HG02610 (cell line): ENCODE measurements around the gene RPUSD2.

Experiments used
- ATAC-seq: cut with Tn5 transposase; IDR thresholded peaks from one replicate; pipeline ENCODE4 v1.9.1; 2021; ENCODE audit warnings: mild to moderate bottlenecking, moderate library complexity; ENCODE audit not compliant: unreplicated experiment

Gene RPUSD2

GRCh38 chr15:40569129-40569953 is at the start of gene RPUSD2:
TSS of gene RPUSD2 (plus strand) at chr15:40569299. CDS start at chr15:40569338, 39 bp downstream.
- peak; percentile 50 for ATAC-seq

GRCh38 chr15:40523611-40524010 is 45.5 kb upstream of the RPUSD2 start:
- ATAC-seq, result no peak

GRCh38 chr15:40525855-40526254 is 43.2 kb upstream of the RPUSD2 start:
- no peak for ATAC-seq

GRCh38 chr15:40528801-40529200 is 40.3 kb upstream of the RPUSD2 start:
- ATAC-seq, result no peak

GRCh38 chr15:40533763-40534364 is 35.2 kb upstream of the RPUSD2 start:
- ATAC-seq, result no peak

DNA sequence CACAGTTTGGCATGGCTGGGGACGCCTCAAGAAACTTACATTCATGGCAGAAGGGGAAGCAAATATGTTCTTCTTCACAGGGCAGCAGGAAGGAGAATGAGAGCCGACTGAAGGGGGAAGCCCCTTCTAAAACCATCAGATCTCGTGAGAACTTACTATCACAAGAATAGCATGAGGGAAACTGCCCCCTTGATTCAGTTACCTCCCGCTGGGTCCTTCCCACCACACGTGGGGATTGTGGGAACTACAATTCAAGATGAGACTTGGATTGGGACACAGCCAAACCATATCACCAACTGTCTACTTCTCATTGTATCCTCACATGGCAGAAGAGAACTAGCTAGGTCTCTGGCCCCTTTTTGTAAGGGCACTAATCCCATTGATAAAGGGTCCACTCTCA is 34.7 kb upstream of the RPUSD2 start:
- ATAC-seq, result no peak

DNA sequence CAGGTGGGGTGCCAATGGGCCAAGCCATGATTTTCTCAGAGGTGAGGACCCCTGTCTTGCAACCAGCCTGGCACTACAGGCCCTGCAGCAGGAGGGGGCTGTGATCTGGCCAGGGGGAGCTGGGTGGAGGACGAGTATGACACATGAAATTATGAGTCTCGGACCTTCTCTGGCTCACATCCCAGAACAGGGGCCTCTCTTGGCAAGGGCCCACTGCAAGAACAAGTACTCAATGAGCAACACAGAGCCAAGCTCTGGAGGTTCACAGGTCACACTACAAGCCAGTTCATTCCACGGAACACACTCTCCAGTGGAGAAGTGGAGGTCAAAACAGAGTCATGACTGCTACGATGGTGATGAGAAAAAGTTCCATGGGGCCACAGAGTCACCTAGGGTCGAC is 32.6 kb upstream of the RPUSD2 start:
- ATAC-seq, result no peak

- ATAC-seq, result no peak
Observed at GRCh38 chr15:40538976-40539375, 30.1 kb upstream of the RPUSD2 start.

DNA sequence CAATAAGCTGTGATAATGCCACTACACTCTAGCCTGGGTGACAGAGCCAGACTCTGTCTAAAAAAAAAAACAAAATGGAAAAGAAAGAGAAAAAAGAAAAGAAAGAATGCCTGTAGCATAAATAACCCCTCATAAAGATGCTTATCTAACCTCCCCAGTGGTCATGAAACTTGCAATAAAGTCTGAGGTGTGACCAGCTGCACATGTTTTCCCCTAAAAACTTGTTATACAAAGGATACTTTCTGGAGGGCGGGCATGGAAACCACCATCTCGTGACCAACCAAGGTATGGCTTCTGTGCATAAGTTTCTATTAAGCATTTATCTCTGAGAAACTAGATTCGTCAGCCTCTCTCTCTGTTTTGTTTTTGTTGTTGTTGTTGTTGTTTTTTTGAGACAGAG is 26.0 kb upstream of the RPUSD2 start:
- peak; percentile 37 for ATAC-seq

GRCh38 chr15:40543631-40544294 is 25.3 kb upstream of the RPUSD2 start:
- ATAC-seq, result peak; percentile 79

- ATAC-seq, result no peak
Observed at GRCh38 chr15:40545457-40545856, 23.6 kb upstream of the RPUSD2 start.

DNA sequence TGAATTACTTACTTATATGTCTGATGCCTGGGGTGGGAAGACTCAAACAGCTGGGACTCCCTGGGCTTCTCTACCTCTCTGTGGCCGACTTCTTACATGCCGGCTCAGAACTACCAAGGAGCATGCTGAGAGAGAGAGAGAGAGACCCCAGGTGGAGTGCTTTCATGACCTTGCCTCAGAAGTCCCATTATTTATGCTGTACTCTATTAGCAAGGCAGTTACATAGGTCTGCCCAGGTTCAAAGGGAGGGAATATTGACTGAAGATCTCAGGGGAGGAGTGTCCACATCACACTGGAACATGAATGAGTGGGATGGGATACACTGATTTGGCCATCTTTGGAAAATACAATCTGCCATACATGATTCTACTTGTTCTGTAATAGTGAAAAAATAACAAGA is 20.5 kb upstream of the RPUSD2 start:
- ATAC-seq, result no peak

GRCh38 chr15:40549894-40550293 is 19.2 kb upstream of the RPUSD2 start:
- ATAC-seq, result peak; percentile 4

- ATAC-seq, result peak; percentile 81
Observed at GRCh38 chr15:40550341-40551037, 18.6 kb upstream of the RPUSD2 start.

DNA sequence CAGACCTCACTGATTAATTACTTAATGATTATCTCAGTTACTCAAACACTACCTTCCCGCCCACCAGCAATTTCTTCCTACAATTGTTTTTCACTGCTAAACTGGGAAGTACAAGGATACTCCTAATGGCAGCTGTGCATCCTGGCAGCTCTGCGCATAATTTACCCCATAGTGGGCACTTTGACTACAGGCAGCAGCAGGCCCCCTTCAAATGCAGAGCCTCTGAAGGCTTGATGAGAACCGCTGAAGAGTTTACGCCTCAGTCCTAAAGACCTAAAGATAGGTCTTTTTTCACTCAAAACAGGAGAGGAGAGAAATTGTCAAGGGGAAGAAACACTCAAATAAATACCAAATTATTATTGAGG is 15.0 kb upstream of the RPUSD2 start:
- no peak for ATAC-seq

- no peak for ATAC-seq
Observed at GRCh38 chr15:40555876-40556275, 13.2 kb upstream of the RPUSD2 start.

GRCh38 chr15:40558952-40559742 is 10.0 kb upstream of the RPUSD2 start:
- ATAC-seq, result no peak

GRCh38 chr15:40562691-40563090 is 6.4 kb upstream of the RPUSD2 start:
- ATAC-seq, result no peak

DNA sequence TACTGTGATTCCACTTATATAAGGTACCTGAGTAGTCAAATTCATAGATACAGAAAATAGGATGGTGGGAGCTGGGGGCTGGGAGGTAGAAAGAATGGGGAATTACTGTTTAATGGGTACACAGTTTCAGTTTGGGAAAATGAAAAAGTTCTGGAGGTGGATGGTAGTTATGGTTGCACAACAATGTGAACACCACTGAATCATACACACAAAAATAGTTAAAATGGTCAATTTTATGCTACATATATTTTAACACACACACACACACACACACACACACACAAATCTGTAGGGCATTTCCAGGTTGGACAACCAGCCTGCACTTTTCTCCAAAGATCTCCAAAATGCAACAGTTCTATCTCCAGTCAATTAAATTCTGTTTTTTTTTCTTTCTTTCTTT is 5.7 kb upstream of the RPUSD2 start:
- no peak for ATAC-seq

GRCh38 chr15:40564591-40565332 is 4.3 kb upstream of the RPUSD2 start, which contains the start of gene CCDC32:
TSS of gene CCDC32 (minus strand) at chr15:40565042. CDS start at chr15:40563015, 2,027 bp downstream.
- peak; percentile 98 for ATAC-seq
